ENCODE measurements around the gene MYO16. TPM values are rescaled to one million over a fixed set of nuclear protein-coding genes. Genes with fewer than 3 reads are reported as not detected.

MYO16 gene
- total and polyA plus RNA-seq, 2 of the 4 experiments (the other 2 are of a cell fraction), result under 0.01 to 0.03 TPM

- dilution Hi-C loops (cut with HindIII; ENCODE audit: low sequenced_read_pairs, unreplicated experiment), result no loop called here
Observed at GRCh38 chr13:108662528-108662927, 33.1 kb downstream of the MYO16 start.

More at GRCh38 chr13:108662528-108662927, 33.1 kb downstream of the MYO16 start:
- intact Hi-C loops (cut with micrococcal nuclease), result no loop called here
- no peak overlapping the region for H3K9ac ChIP-seq (ENCODE audit: low read depth, low read length)
- H3K56ac ChIP-seq (ENCODE audit: extremely low read depth, insufficient read depth, low read length), result no peak overlapping the region
- no peaks in the 10 kb centered on the region for H4K20me1 ChIP-seq (ENCODE audit: insufficient read depth, low read length)
- H2AK9ac ChIP-seq (replicated peaks; ENCODE audit: low read depth, low read length, poor library complexity), result no peak overlapping the region
- no peak overlapping the region for H2BK15ac ChIP-seq (ENCODE audit: low read depth, low read length)
- ATAC-seq (ENCODE audit: low read depth) (no peak), DNase-seq (no peak)
- H3K36me3 ChIP-seq (ENCODE audit: control insufficient read depth, insufficient read depth, low read length), result no peaks in the 10 kb centered on the region
- H4K8ac ChIP-seq (ENCODE audit: low read depth in 2 of 2, low read length in 2 of 2), result no peak overlapping the region
- H3K14ac ChIP-seq (replicated peaks; ENCODE audit: low read depth, low read length), result no peak overlapping the region
- H2BK20ac ChIP-seq (ENCODE audit: low read depth, low read length), result no peak overlapping the region
- CTCF ChIA-PET, result no interaction called here
- no peak overlapping the region for H3K4me3 ChIP-seq (ENCODE audit: insufficient read depth, low read depth, low read length)
- H3K4ac ChIP-seq (ENCODE audit: low read depth, low read length), result no peak overlapping the region
- H2AFZ ChIP-seq (replicated peaks; ENCODE audit: low read length, poor library complexity), result no peak overlapping the region
- H4K5ac ChIP-seq (ENCODE audit: low read depth, low read length), result no peak overlapping the region
- WGBS, 2 experiments (ENCODE audit: extremely low coverage in 2 of 2, insufficient read length in 1 of 2), result 50% methylated on average over 1 of the region's 5 CpGs; no CpG with 5 or more reads in 1 of the 2 experiments
- no peak overlapping the region for H4K91ac ChIP-seq (ENCODE audit: insufficient read depth, low read depth, low read length)
- no peak overlapping the region for H2AK5ac ChIP-seq (ENCODE audit: low read depth, low read length)
- no peaks in the 10 kb centered on the region for H3K79me1 ChIP-seq (ENCODE audit: low read depth in 1 of 2, low read length in 2 of 2)
- no peaks in the 10 kb centered on the region for H3K9me1 ChIP-seq (ENCODE audit: insufficient read depth, low read length)
- in situ Hi-C loops (cut with MboI; ENCODE audit: low sequenced_read_pairs), result no loop called here
- no peak overlapping the region for H3K23ac ChIP-seq (ENCODE audit: low read depth, low read length)
- H3K4me2 ChIP-seq (ENCODE audit: low read depth, low read length), result no peak overlapping the region
- no peak overlapping the region for H2BK120ac ChIP-seq (ENCODE audit: low read depth, low read length)
- H3K27me3 ChIP-seq (ENCODE audit: control insufficient read depth, insufficient read depth, low read length), result no peaks in the 10 kb centered on the region
- H3K4me1 ChIP-seq (ENCODE audit: control insufficient read depth, insufficient read depth, low read length), result no peaks in the 10 kb centered on the region
- no TSS peak for BruUV-seq (replicated peaks)
- no peak overlapping the region for H2BK5ac ChIP-seq (ENCODE audit: low read depth, low read length, poor library complexity, severe bottlenecking)
- H3K27ac ChIP-seq (ENCODE audit: insufficient read depth, low read length), result no peak overlapping the region
- no peak for TF ChIP-seq SMC3 (IDR thresholded peaks at IDR 0.05; ENCODE audit: low read depth, low read length)
- TF ChIP-seq CEBPB (IDR thresholded peaks at IDR 0.05; ENCODE audit: low read depth, low read length), result no peak
- TF ChIP-seq RFX5 (IDR thresholded peaks at IDR 0.05; ENCODE audit: low read depth, low read length), result no peak
- no peak for TF ChIP-seq FOS (IDR thresholded peaks at IDR 0.05; ENCODE audit: low read depth, low read length)
- TF ChIP-seq CHD1 (IDR thresholded peaks at IDR 0.05; ENCODE audit: low read depth, low read length), result no peak
- no peak for TF ChIP-seq NFE2L2 (IDR thresholded peaks at IDR 0.05; ENCODE audit: low read depth, low read length)
- TF ChIP-seq ELK1 (IDR thresholded peaks at IDR 0.05; ENCODE audit: borderline replicate concordance, low read depth, low read length), result no peak
- no peak for TF ChIP-seq USF2 (IDR thresholded peaks at IDR 0.05; ENCODE audit: low read depth, low read length)
- no peak for TF ChIP-seq MAZ (IDR thresholded peaks at IDR 0.05; ENCODE audit: borderline replicate concordance, low read depth, low read length)
- TF ChIP-seq MAFK (IDR thresholded peaks at IDR 0.05; ENCODE audit: low read depth, low read length), result no peak
- TF ChIP-seq RAD21 (IDR thresholded peaks at IDR 0.05; ENCODE audit: low read length), result no peak
- no peak for TF ChIP-seq CTCF (conservative IDR thresholded peaks at IDR 0.05; ENCODE audit: low read depth, low read length)
- TF ChIP-seq BHLHE40 (IDR thresholded peaks at IDR 0.05; ENCODE audit: low read depth, low read length), result no peak
- no peak for TF ChIP-seq MXI1 (IDR thresholded peaks at IDR 0.05; ENCODE audit: borderline replicate concordance, low read depth, low read length)
- no peak for TF ChIP-seq POLR2A (IDR thresholded peaks at IDR 0.05; ENCODE audit: low read depth, low read length)
- no peak for TF ChIP-seq RCOR1 (IDR thresholded peaks at IDR 0.05; ENCODE audit: insufficient replicate concordance, low read length)
- H3K18ac ChIP-seq (ENCODE audit: low read depth, low read length), result no peak overlapping the region
- H3K9me3 ChIP-seq (ENCODE audit: control insufficient read depth, insufficient read depth, low read length), result peaks cover 4% of the 10 kb centered on the region; the same call in 1 of the 2 replicates
- POLR2A ChIA-PET (ENCODE audit: unreplicated experiment), result no interaction called here
